ENCODE results near the gene MTHFD1. TPM values are rescaled to one million over a fixed set of nuclear protein-coding genes. Genes with fewer than 3 reads are reported as not detected.

The MTHFD1 gene
- total and polyA plus RNA-seq, 9 of the 15 experiments (the other 6 are each of a cell fraction or from before 2014, with no cell fraction given), result 66.7 to 158 (median 90.9) TPM

GRCh38 chr14:64503434-64504309, 115.5 kb downstream of the MTHFD1 start, which contains the start of gene ZBTB25 (continued):
- TF ChIP-seq ZNF609 (CRISPR knock-in tag; IDR thresholded peaks at IDR 0.05; ENCODE audit: borderline replicate concordance) (no peak), ELF4 (CRISPR knock-in tag; IDR thresholded peaks at IDR 0.05) (0 out of 2 replicates have a peak, but pooled peaks have one; percentile 13), ZNF197 (CRISPR knock-in tag; IDR thresholded peaks at IDR 0.05; ENCODE audit: low read depth) (no peak), ZNF133 (CRISPR knock-in tag; IDR thresholded peaks at IDR 0.05) (no peak), ZNF41 (CRISPR knock-in tag; conservative IDR thresholded peaks at IDR 0.05) (no peak), RBM39 (optimal IDR thresholded peaks at IDR 0.05; ENCODE audit: low read depth, low read length) (no peak), CXXC5 (CRISPR knock-in tag; IDR thresholded peaks at IDR 0.05) (peak; percentile 91), RERE (CRISPR knock-in tag; IDR thresholded peaks at IDR 0.05; ENCODE audit: borderline replicate concordance) (no peak)
- TF ChIP-seq, protein P1, sequence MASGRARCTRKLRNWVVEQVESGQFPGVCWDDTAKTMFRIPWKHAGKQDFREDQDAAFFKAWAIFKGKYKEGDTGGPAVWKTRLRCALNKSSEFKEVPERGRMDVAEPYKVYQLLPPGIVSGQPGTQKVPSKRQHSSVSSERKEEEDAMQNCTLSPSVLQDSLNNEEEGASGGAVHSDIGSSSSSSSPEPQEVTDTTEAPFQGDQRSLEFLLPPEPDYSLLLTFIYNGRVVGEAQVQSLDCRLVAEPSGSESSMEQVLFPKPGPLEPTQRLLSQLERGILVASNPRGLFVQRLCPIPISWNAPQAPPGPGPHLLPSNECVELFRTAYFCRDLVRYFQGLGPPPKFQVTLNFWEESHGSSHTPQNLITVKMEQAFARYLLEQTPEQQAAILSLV (tag; IDR thresholded peaks at IDR 0.05), result no peak
- TF ChIP-seq, protein P2, sequence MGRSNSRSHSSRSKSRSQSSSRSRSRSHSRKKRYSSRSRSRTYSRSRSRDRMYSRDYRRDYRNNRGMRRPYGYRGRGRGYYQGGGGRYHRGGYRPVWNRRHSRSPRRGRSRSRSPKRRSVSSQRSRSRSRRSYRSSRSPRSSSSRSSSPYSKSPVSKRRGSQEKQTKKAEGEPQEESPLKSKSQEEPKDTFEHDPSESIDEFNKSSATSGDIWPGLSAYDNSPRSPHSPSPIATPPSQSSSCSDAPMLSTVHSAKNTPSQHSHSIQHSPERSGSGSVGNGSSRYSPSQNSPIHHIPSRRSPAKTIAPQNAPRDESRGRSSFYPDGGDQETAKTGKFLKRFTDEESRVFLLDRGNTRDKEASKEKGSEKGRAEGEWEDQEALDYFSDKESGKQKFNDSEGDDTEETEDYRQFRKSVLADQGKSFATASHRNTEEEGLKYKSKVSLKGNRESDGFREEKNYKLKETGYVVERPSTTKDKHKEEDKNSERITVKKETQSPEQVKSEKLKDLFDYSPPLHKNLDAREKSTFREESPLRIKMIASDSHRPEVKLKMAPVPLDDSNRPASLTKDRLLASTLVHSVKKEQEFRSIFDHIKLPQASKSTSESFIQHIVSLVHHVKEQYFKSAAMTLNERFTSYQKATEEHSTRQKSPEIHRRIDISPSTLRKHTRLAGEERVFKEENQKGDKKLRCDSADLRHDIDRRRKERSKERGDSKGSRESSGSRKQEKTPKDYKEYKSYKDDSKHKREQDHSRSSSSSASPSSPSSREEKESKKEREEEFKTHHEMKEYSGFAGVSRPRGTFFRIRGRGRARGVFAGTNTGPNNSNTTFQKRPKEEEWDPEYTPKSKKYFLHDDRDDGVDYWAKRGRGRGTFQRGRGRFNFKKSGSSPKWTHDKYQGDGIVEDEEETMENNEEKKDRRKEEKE (IDR thresholded peaks at IDR 0.05; ENCODE audit: borderline replicate concordance in 1 of 2, control insufficient read depth in 1 of 2, low read depth in 2 of 2, low read length in 1 of 2), result no peak
